Ramos (cell line): Measurements from ENCODE around the gene COL6A2.

ENCODE experiments used
- in situ Hi-C: fragments of 300-500 bp; cut with MboI; formaldehyde crosslinking; loops from one replicate; pipeline ENCODE4 v1.14.3; 2022; ENCODE audit warnings: low sequenced_read_pairs; ENCODE audit not compliant: unreplicated experiment

COL6A2 gene

DNA sequence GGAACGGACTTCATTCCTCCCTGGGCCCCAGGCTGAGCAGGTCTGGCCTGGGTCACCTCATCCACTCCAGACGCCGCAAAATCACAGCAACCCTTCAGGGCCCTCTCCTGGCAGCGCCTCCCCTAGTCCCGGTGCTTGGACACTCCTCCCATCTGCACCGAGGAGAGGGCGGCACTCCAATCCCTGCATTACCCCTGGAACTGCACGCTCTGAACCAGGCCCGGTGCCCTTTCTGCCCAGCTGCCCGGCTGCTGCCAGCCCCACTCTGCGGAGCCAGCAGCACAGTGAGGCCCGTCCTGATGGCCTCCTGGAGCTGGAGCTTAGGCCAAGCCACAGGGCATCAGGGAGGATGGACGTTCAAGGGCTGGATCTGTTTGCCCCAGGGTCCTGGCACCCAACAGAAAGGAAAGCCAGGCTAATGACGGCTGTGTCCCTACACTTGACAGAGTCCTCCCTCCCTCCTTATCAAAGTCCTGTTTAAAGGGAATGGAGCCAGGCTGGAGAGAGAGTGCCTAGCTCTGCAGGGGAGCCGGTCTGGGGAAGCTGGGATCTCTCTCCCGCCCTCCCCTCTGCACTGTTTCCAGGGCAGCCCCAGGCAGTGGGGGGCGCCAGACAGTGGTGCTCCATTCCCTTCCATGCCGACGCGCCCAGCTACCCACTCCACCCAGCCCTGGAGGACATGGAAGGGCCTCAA lies 12.7 kb downstream of the COL6A2 start:
- in situ Hi-C loops = no loop called here

- in situ Hi-C loops = no loop called here
Measured at GRCh38 chr21:46111193-46111571, 13.3 kb downstream of the COL6A2 start.

- in situ Hi-C loops = no loop called here
Measured at GRCh38 chr21:46111857-46112724, 14.2 kb downstream of the COL6A2 start.

- in situ Hi-C loops = no loop called here
Measured at GRCh38 chr21:46112725-46113215, 14.9 kb downstream of the COL6A2 start.

GRCh38 chr21:46113497-46114176 lies 15.7 kb downstream of the COL6A2 start:
- in situ Hi-C loops = no loop called here

DNA sequence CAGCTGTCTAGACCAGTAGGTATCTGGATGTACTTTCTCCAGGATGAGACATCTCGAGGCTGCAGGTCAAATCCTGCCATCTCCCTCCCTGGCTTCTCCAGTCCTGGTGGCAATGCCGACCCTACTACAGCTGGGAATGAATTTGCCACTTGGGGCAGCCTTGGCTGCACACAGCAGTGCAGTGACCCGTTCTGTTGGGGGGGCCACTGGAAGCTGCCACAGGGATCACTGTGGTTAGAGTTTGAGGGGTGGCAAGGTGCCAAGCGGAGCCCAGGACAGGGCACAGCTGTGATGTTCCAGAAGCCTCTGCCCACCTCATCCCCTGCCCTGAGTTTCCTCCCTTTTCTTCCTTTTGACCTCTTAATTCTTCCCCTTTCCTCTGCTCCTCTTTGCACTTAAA lies 17.1 kb downstream of the COL6A2 start:
- in situ Hi-C loops = no loop called here

GRCh38 chr21:46115441-46116188 lies 17.7 kb downstream of the COL6A2 start:
- in situ Hi-C loops = no loop called here

DNA sequence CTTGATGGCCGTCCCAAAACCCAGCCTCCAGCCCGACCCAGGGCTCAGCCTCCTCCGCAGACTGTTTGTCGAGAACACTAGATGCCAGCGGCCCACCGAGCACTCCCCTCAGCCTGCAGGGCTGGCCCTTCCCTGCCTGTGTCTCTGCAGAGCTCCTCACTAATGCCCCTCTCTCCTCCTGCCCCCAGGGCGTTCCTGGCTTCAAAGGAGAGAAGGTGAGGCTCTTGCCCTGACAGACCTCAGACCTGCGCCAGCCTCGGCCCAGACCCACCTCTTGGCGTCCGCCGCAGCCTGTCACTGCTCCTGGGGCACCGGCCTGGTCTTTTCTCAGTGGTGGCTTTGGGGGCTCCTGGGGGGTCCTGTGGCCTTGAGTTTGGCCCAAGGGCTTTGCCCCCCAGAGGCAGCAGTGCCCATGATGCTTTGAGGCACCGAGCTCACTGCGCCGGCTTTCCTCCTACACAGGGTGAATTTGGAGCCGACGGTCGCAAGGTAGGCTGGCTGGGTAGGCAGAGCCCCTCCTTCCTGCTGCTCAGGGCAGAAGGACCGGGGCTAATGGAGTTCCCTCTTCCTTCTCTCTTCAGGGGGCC lies 18.4 kb downstream of the COL6A2 start:
- in situ Hi-C loops = no loop called here

DNA sequence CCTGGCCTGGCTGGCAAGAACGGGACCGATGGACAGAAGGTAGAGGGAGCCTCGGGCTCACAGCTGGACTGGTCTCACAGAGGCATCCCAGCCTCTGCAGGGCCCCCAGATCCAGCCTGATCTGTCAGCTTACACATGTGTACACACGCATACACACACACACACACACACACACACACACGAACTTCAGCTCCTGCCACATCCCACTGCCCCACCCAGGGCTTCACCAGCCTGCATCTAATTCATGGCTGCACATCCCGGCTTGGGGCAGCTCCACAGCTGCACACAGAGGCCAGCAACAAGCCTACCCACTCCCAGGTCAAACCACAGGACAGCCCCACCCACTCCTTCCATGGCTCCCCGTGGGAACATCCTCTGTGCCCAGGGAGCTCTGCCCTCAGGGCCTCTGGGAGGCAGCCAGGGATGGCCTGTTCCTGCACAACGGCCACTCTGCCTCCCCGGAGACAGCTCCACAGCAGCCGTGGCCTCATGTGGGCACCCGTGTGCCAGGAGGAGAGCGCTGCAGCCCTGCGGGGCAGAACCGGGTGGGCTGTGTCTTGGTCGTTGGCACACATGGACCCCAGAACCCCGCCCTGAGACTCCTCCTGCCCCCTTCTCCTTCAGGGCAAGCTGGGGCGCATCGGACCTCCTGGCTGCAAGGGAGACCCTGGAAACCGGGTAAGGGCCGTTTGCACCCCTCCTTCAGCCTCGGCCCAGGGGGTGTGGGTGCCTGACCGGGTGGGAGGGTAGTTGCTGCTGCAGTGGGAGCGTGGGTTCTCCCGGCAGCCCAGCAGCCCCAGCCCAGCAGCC lies 19.1 kb downstream of the COL6A2 start:
- in situ Hi-C loops = no loop called here

GRCh38 chr21:46117586-46118315 lies 19.8 kb downstream of the COL6A2 start:
- in situ Hi-C loops = no loop called here

DNA sequence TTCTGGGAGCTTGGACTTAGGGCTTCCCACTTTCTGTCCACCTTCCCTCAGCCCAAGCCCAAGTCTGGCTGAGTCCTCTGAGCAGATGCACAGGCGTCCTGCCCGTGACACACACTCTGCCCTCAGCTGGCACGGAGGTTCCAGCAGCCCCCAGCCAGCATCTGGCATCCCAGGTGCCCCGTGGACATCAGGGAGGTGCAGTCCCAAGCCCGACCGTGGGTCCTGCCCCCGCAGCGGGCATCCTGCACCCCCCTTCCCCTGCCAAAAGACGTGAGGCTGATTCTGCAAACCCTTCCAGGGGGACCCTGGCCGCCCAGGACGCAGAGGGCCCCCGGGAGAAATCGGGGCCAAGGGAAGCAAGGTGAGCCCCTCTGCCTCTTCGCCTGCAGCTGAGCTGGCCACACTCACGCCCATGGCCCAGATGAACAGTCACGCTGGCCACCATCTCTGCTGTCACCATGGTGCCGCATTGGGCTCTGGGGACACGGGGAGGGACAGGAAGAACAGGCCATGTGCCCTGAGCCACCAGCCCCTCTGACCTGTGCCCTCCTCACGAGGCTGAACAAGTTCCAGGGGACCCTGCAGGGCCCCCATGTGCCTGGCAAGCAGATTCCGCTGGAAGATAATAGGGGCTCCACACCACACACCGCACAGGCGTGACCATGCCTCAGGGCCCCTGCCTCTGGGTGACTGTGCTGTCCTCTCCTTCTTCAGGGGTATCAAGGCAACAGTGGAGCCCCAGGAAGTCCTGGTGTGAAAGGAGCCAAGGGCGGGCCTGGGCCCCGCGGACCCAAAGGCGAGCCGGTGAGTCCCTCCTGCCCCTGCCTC lies 20.6 kb downstream of the COL6A2 start:
- in situ Hi-C loops = no loop called here

DNA sequence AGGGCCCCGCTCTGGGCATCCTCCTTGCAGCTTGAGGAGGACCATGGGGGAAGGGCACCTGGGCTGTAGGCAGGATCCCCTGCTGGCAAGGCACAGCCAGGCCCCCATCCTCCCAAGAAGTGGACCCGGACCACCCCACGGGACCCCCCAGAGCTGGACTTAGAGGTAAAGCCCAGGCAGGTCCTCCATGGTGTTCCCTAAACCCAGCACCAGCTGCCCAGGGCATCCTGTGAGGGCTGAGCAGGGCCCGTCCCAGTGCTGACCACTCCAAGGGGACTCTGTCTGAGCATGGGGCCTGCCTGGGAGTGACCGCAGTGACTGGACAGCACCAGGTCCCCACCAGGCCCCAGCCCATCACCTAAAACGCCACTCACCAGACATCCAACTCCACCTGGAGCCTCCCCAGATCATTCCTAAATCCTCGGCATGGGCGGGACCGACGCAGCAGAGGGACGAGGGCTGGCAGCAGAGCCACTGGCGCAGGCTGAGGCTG lies 21.3 kb downstream of the COL6A2 start:
- in situ Hi-C loops = no loop called here

GRCh38 chr21:46119637-46120271 lies 21.8 kb downstream of the COL6A2 start:
- in situ Hi-C loops = no loop called here

GRCh38 chr21:46120301-46121285 lies 22.7 kb downstream of the COL6A2 start:
- in situ Hi-C loops = no loop called here

GRCh38 chr21:46121286-46122221 lies 23.6 kb downstream of the COL6A2 start:
- in situ Hi-C loops = no loop called here
